NCI-H446 treated with DMSO at 0.1 percent for 48 hours (cell line): ENCODE data around the gene KIF9.
"Not testable (repeated sequence)": the region's sequence is repeated elsewhere in the genome, so short reads cannot be mapped to it uniquely, and the experiment has no call there.

Experiments
- DNase-seq: peaks from one replicate; lab custom pipeline; 2025; lab: John Stamatoyannopoulos, UW

The KIF9 gene

GRCh38 chr3:47186285-47186684, 96.3 kb downstream of the KIF9 start:
- DNase-seq = no peak

- DNase-seq = not testable (repeated sequence)
Measured at GRCh38 chr3:47181685-47182084, 100.9 kb downstream of the KIF9 start.

- DNase-seq = not testable (repeated sequence)
Measured at GRCh38 chr3:47180011-47180410, 102.6 kb downstream of the KIF9 start.
